ENCODE data around the gene FLT1.

Gene FLT1

DNA sequence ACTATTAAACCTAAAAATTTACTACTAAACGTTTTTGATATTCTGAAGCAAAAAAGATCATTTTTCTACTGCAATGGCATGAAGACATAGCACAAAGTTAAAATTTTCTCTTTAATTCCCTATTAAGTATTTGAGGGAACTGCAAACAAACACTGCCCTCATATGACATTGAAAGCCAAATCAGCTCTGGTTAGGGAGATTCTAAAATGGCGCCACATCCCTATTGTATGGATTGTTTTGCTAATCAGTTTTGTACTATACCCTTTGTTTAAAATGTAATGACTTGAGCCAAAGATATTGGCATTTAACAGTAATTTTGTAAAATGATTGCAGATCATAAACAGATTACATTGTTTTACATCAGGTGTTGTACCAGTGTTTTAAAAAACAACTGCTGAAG is 65.8 kb downstream of the FLT1 start:
- H3K9ac ChIP-seq (ENCODE audit: insufficient read length, low read depth), result no peak overlapping the region
- no peaks in the 10 kb centered on the region for H3K27me3 ChIP-seq (ENCODE audit: insufficient read depth, insufficient read length)
- H3K9me3 ChIP-seq (ENCODE audit: insufficient read depth, low read length), result no peaks in the 10 kb centered on the region
- peaks cover 42% of the 10 kb centered on the region for H3K36me3 ChIP-seq (ENCODE audit: insufficient read depth, insufficient read length, low read length)
- no peak for DNase-seq (ENCODE audit: low read depth, low spot score)
- no peak for TF ChIP-seq SUZ12 (IDR thresholded peaks at IDR 0.05; ENCODE audit: extremely low read depth, insufficient read depth, insufficient read length)
- no peak for TF ChIP-seq YY1 (IDR thresholded peaks at IDR 0.05; ENCODE audit: insufficient read depth, insufficient read length)
- no peak for TF ChIP-seq ZNF274 (IDR thresholded peaks at IDR 0.05; ENCODE audit: low read depth, low read length)
- no peak overlapping the region for H3K4me3 ChIP-seq (ENCODE audit: insufficient read length, low read depth)
- no peaks in the 10 kb centered on the region for H3K4me1 ChIP-seq (ENCODE audit: insufficient read depth, insufficient read length)

DNA sequence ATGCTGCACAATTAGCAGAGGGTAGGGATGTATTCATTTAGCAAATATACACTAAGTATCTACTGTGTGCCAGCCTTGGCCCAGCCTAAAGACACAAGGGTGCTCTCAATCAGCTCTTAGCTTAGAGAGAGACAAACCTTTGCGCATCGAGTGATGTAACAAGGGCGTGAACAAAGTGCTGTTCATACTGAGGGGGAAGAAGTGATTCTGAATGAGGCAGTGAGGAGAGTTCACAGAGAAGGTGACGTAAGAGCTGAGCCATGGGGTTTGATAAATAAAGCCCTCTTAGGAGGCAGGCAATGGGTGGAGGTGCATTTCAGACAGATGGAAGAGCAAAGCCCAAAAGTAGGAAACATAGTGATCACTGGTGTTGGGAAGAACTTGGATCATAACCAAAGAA is 68.5 kb downstream of the FLT1 start:
- Histone ChIP-seq H3K36me3 (ENCODE audit: insufficient read depth, insufficient read length, low read length) (peaks cover 36% of the 10 kb centered on the region), H3K27me3 (ENCODE audit: insufficient read depth, insufficient read length) (no peaks in the 10 kb centered on the region), H3K9ac (ENCODE audit: insufficient read length, low read depth) (no peak overlapping the region), H3K4me1 (ENCODE audit: insufficient read depth, insufficient read length) (no peaks in the 10 kb centered on the region), H3K9me3 (ENCODE audit: insufficient read depth, low read length) (no peaks in the 10 kb centered on the region), H3K4me3 (ENCODE audit: insufficient read length, low read depth) (no peak overlapping the region)
- TF ChIP-seq SUZ12 (IDR thresholded peaks at IDR 0.05; ENCODE audit: extremely low read depth, insufficient read depth, insufficient read length), result no peak
- no peak for TF ChIP-seq YY1 (IDR thresholded peaks at IDR 0.05; ENCODE audit: insufficient read depth, insufficient read length)
- TF ChIP-seq ZNF274 (IDR thresholded peaks at IDR 0.05; ENCODE audit: low read depth, low read length), result no peak
- no peak for DNase-seq (ENCODE audit: low read depth, low spot score)

DNA sequence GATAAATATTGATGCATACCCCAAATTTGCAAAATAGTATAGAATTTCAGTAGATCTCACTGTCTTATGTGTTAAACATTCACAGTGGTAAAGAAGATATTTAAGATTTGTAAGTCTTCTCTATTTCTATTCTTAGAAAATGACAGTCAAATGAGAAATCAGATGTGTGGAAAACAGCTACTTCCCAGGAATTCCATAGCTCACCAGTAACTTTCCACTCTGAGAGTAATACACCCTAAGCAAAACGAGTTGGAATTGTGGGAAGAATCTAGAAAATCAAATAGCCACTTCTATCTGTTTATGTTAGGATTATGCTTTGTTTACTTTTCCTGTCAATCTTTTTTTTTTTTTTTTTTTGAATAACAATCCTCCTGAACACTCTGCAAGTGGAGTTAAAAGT is 69.1 kb downstream of the FLT1 start:
- TF ChIP-seq YY1 (IDR thresholded peaks at IDR 0.05; ENCODE audit: insufficient read depth, insufficient read length) (no peak), SUZ12 (IDR thresholded peaks at IDR 0.05; ENCODE audit: extremely low read depth, insufficient read depth, insufficient read length) (no peak), ZNF274 (IDR thresholded peaks at IDR 0.05; ENCODE audit: low read depth, low read length) (no peak)
- Histone ChIP-seq H3K4me3 (ENCODE audit: insufficient read length, low read depth) (no peak overlapping the region), H3K36me3 (ENCODE audit: insufficient read depth, insufficient read length, low read length) (peaks cover 36% of the 10 kb centered on the region), H3K9ac (ENCODE audit: insufficient read length, low read depth) (no peak overlapping the region), H3K9me3 (ENCODE audit: insufficient read depth, low read length) (no peaks in the 10 kb centered on the region), H3K27me3 (ENCODE audit: insufficient read depth, insufficient read length) (no peaks in the 10 kb centered on the region), H3K4me1 (ENCODE audit: insufficient read depth, insufficient read length) (no peaks in the 10 kb centered on the region)
- DNase-seq (ENCODE audit: low read depth, low spot score), result no peak

DNA sequence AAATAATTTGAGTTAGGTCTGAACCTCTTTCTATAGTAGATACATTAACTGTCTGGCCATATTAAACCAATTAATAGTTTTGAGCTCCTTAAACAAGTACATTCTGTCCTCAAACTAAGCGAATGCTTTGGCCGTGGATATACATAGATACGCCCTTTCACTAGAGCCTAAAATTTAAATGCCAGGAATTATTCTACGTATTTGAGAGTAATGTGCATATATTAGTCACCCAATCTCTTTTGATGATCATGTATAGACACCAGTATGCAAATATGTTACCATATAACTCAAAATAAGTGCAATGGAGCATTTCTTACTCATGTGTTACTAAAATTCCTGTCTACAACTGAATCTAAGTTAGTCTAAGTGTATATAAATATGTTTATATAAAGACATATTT is 70.4 kb downstream of the FLT1 start:
- no peak for DNase-seq (ENCODE audit: low read depth, low spot score)

DNA sequence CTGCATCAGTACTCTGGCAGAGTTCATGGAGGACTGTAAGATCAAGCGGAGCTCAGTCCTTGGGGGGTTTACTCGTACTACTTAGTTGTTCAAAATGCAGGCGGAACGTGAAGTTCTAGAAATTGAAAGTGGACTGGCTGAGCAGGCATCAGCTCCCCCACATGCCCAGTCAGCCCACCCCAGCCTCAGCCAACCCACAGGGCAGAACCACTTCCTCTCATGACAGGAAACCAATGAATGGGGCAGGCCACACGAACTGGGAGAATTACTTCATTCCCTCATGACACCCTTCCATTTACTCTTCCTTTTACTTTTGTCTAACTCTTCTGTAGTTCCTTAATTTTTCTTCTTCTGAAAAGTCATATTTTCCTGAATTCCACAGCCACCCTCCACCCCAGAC is 71.9 kb downstream of the FLT1 start:
- Histone ChIP-seq H3K36me3 (ENCODE audit: insufficient read depth, insufficient read length, low read length) (peaks cover 31% of the 10 kb centered on the region), H3K9ac (ENCODE audit: insufficient read length, low read depth) (no peak overlapping the region), H3K27me3 (ENCODE audit: insufficient read depth, insufficient read length) (no peaks in the 10 kb centered on the region), H3K4me3 (ENCODE audit: insufficient read length, low read depth) (no peak overlapping the region), H3K4me1 (ENCODE audit: insufficient read depth, insufficient read length) (no peaks in the 10 kb centered on the region), H3K9me3 (ENCODE audit: insufficient read depth, low read length) (no peaks in the 10 kb centered on the region)
- DNase-seq (ENCODE audit: low read depth, low spot score), result no peak
- TF ChIP-seq YY1 (IDR thresholded peaks at IDR 0.05; ENCODE audit: insufficient read depth, insufficient read length) (no peak), ZNF274 (IDR thresholded peaks at IDR 0.05; ENCODE audit: low read depth, low read length) (no peak), SUZ12 (IDR thresholded peaks at IDR 0.05; ENCODE audit: extremely low read depth, insufficient read depth, insufficient read length) (no peak)

More for the DNA sequence above, 70.4 kb downstream of the FLT1 start:
- Histone ChIP-seq H3K36me3 (ENCODE audit: insufficient read depth, insufficient read length, low read length) (peaks cover 36% of the 10 kb centered on the region), H3K27me3 (ENCODE audit: insufficient read depth, insufficient read length) (no peaks in the 10 kb centered on the region), H3K9ac (ENCODE audit: insufficient read length, low read depth) (no peak overlapping the region), H3K4me1 (ENCODE audit: insufficient read depth, insufficient read length) (no peaks in the 10 kb centered on the region), H3K4me3 (ENCODE audit: insufficient read length, low read depth) (no peak overlapping the region), H3K9me3 (ENCODE audit: insufficient read depth, low read length) (no peaks in the 10 kb centered on the region)
- no peak for TF ChIP-seq ZNF274 (IDR thresholded peaks at IDR 0.05; ENCODE audit: low read depth, low read length)
- no peak for TF ChIP-seq SUZ12 (IDR thresholded peaks at IDR 0.05; ENCODE audit: extremely low read depth, insufficient read depth, insufficient read length)

DNA sequence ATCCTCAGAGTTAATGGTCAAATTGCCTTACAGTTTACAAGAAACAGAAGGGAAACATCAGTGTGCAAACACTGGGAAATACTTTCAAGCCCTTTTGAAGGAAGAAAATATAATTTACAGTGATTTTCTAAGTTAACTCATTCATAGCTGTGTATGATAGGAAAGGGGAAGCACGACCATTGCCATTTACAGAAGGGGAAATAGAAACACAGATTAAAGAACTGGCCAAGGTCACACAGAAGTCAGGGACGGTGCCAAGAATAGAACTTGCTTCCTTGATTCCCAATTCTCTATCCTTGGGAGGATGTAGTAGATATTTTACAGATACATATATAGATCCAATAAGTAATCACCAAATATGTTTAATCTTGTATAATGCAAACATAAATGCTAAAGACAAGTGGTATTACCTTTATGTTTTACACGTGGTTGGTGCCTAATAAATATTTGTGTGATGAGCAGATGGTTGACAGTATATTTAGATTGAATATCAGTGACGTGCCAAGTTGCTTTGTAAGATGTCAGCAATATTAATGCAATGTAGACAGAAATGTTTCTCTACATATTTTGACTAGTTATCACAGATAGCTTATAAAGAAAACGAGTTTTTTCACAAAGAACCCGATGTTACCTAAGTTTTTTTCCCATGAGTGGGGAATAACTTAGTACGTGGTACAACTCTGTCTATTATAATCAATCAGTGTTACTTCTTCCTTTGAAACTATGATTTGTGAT is 73.1 kb downstream of the FLT1 start:
- no peak for TF ChIP-seq YY1 (IDR thresholded peaks at IDR 0.05; ENCODE audit: insufficient read depth, insufficient read length)
- no peak for TF ChIP-seq SUZ12 (IDR thresholded peaks at IDR 0.05; ENCODE audit: extremely low read depth, insufficient read depth, insufficient read length)
- TF ChIP-seq ZNF274 (IDR thresholded peaks at IDR 0.05; ENCODE audit: low read depth, low read length), result no peak
- peaks cover 22% of the 10 kb centered on the region for H3K36me3 ChIP-seq (ENCODE audit: insufficient read depth, insufficient read length, low read length)
- no peak overlapping the region for H3K4me3 ChIP-seq (ENCODE audit: insufficient read length, low read depth)
- H3K9me3 ChIP-seq (ENCODE audit: insufficient read depth, low read length), result no peaks in the 10 kb centered on the region
- DNase-seq (ENCODE audit: low read depth, low spot score), result no peak
- H3K4me1 ChIP-seq (ENCODE audit: insufficient read depth, insufficient read length), result no peaks in the 10 kb centered on the region
- no peak overlapping the region for H3K9ac ChIP-seq (ENCODE audit: insufficient read length, low read depth)
- H3K27me3 ChIP-seq (ENCODE audit: insufficient read depth, insufficient read length), result no peaks in the 10 kb centered on the region

DNA sequence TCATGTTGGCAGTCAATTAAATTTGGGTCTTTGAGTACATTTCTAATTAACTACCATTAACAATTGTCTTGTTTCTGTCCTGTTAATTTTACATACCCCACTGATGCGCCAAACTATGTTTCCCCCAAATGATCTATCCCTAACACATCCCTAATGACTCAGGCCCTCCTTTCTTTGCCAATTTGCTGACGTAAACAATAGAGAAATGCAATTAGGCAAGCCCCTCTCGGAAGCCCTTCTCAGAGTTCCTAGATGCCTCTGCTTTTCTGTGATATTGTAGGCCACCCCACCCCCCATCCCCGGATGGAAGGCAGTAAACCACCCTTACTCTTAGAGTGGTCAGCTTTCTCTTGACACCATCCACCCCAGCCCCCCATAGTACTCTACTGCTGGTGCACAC is 74.2 kb downstream of the FLT1 start:
- Histone ChIP-seq H3K27me3 (ENCODE audit: insufficient read depth, insufficient read length) (no peaks in the 10 kb centered on the region), H3K4me1 (ENCODE audit: insufficient read depth, insufficient read length) (no peaks in the 10 kb centered on the region), H3K9me3 (ENCODE audit: insufficient read depth, low read length) (no peaks in the 10 kb centered on the region), H3K36me3 (ENCODE audit: insufficient read depth, insufficient read length, low read length) (peaks cover 14% of the 10 kb centered on the region), H3K9ac (ENCODE audit: insufficient read length, low read depth) (no peak overlapping the region), H3K4me3 (ENCODE audit: insufficient read length, low read depth) (no peak overlapping the region)
- no peak for DNase-seq (ENCODE audit: low read depth, low spot score)
- TF ChIP-seq ZNF274 (IDR thresholded peaks at IDR 0.05; ENCODE audit: low read depth, low read length) (no peak), YY1 (IDR thresholded peaks at IDR 0.05; ENCODE audit: insufficient read depth, insufficient read length) (no peak), SUZ12 (IDR thresholded peaks at IDR 0.05; ENCODE audit: extremely low read depth, insufficient read depth, insufficient read length) (no peak)

Measured in NT2/D1 (cell line).